Suprapubic skin (tissue), 3 donors: ENCODE results near the gene SPATA9.

ENCODE experiments used
- EP300 ChIP-seq: sonication (generic); formaldehyde crosslinking; IDR thresholded peaks from one replicate; pipeline ENCODE4 v1.6.1; 2017; ENCODE audit warnings: antibody characterized with exemption
- POLR2A ChIP-seq, 2 donors: fragments of 450-650 bp; IDR thresholded peaks; one replicate each; pipeline ENCODE4 v1.6.1; 2017; ENCODE audit warnings: antibody characterized with exemption in 2 of 2, mild to moderate bottlenecking in 2 of 2, moderate library complexity in 2 of 2
- TF ChIP-seq, protein P1 (sequence below), 2 donors: fragments of 200-600 bp in 1 of 2; fragments of 450-650 bp in 1 of 2; sonication (generic) in 1 of 2; IDR thresholded peaks; one replicate each; pipeline ENCODE4 v1.5.1; 2016 to 2019; ENCODE audit warnings: antibody characterized with exemption in 2 of 2, mild to moderate bottlenecking in 1 of 2, moderate library complexity in 1 of 2

- TF ChIP-seq EP300 = no peak
- TF ChIP-seq, protein P1, sequence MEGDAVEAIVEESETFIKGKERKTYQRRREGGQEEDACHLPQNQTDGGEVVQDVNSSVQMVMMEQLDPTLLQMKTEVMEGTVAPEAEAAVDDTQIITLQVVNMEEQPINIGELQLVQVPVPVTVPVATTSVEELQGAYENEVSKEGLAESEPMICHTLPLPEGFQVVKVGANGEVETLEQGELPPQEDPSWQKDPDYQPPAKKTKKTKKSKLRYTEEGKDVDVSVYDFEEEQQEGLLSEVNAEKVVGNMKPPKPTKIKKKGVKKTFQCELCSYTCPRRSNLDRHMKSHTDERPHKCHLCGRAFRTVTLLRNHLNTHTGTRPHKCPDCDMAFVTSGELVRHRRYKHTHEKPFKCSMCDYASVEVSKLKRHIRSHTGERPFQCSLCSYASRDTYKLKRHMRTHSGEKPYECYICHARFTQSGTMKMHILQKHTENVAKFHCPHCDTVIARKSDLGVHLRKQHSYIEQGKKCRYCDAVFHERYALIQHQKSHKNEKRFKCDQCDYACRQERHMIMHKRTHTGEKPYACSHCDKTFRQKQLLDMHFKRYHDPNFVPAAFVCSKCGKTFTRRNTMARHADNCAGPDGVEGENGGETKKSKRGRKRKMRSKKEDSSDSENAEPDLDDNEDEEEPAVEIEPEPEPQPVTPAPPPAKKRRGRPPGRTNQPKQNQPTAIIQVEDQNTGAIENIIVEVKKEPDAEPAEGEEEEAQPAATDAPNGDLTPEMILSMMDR (IDR thresholded peaks at IDR 0.05) = no peak
- no peak for TF ChIP-seq POLR2A (IDR thresholded peaks at IDR 0.05)
Observed at GRCh38 chr5:95728494-95729114, 45.8 kb upstream of the SPATA9 start.
